Activated naive CD4-positive, alpha-beta T cell treated with anti-CD3 and anti-CD28 coated beads, Interleukin-2, amount 10 ng/mL, durations not matched to agents 7 days and 5 days (primary cell): ENCODE data around the gene DSE.
"Not testable (repeated sequence)": the region's sequence is repeated elsewhere in the genome, so short reads cannot be mapped to it uniquely, and the experiment has no call there.

Source experiments
- CTCF ChIA-PET: fragments of 350-600 bp; sonication (Branson Sonifier 250); formaldehyde crosslinking; loops from one replicate; lab custom pipeline; 2021; ENCODE audit warnings: antibody characterized with exemption; lab: Charles Lee
- DNase-seq: peaks from one replicate; pipeline ENCODE4 v3.0.0-alpha.2; 2020
- H3K27ac Mint-ChIP-seq: one replicate; pipeline ENCODE4 v1.8.0; 2021; ENCODE audit warnings: mild to moderate bottlenecking, moderate library complexity, mixed read lengths
- H3K27me3 Mint-ChIP-seq: one replicate; pipeline ENCODE4 v1.8.0; 2021; ENCODE audit warnings: mild to moderate bottlenecking, mixed read lengths
- H3K36me3 Mint-ChIP-seq: one replicate; pipeline ENCODE4 v1.8.0; 2021; ENCODE audit warnings: mixed read lengths
- H3K4me1 Mint-ChIP-seq: one replicate; pipeline ENCODE4 v1.8.0; 2021; ENCODE audit warnings: mixed read lengths
- H3K4me3 Mint-ChIP-seq: one replicate; pipeline ENCODE4 v1.8.0; 2021; ENCODE audit warnings: mild to moderate bottlenecking, moderate library complexity, mixed read lengths
- H3K9me3 Mint-ChIP-seq: one replicate; pipeline ENCODE4 v1.8.0; 2021; ENCODE audit warnings: mixed read lengths

The DSE gene

GRCh38 chr6:116340625-116341024 is 30.1 kb upstream of the DSE start:
- H3K36me3 Mint-ChIP-seq, H3K27ac Mint-ChIP-seq, DNase-seq, H3K4me1 Mint-ChIP-seq, CTCF ChIA-PET, H3K9me3 Mint-ChIP-seq, H3K4me3 Mint-ChIP-seq, H3K27me3 Mint-ChIP-seq: not testable (repeated sequence)

GRCh38 chr6:116349216-116349615 is 21.5 kb upstream of the DSE start:
- H3K9me3 Mint-ChIP-seq: no peaks in the 10 kb centered on the region
- DNase-seq: no peak
- no peaks in the 10 kb centered on the region for H3K27me3 Mint-ChIP-seq
- CTCF ChIA-PET: no interaction called here
- no peak overlapping the region for H3K27ac Mint-ChIP-seq
- no peaks in the 10 kb centered on the region for H3K4me1 Mint-ChIP-seq
- H3K36me3 Mint-ChIP-seq: no peaks in the 10 kb centered on the region
- no peak overlapping the region for H3K4me3 Mint-ChIP-seq

- DNase-seq: no peak
- H3K36me3 Mint-ChIP-seq: no peaks in the 10 kb centered on the region
- H3K27me3 Mint-ChIP-seq: no peaks in the 10 kb centered on the region
- no peak overlapping the region for H3K27ac Mint-ChIP-seq
- CTCF ChIA-PET: interaction anchor here (0.6 kb wide), 1 partner anchor 94 kb away, joined by 3 read pairs; no protein-coding TSS in a partner anchor
- no peaks in the 10 kb centered on the region for H3K4me1 Mint-ChIP-seq
- no peak overlapping the region for H3K4me3 Mint-ChIP-seq
- no peaks in the 10 kb centered on the region for H3K9me3 Mint-ChIP-seq
Observed at GRCh38 chr6:116351101-116351500, 19.6 kb upstream of the DSE start.

- Mint-ChIP-seq H3K9me3 (no peaks in the 10 kb centered on the region), H3K27me3 (no peaks in the 10 kb centered on the region), H3K36me3 (no peaks in the 10 kb centered on the region), H3K4me3 (no peak overlapping the region), H3K27ac (no peak overlapping the region), H3K4me1 (no peaks in the 10 kb centered on the region)
- DNase-seq: no peak
- CTCF ChIA-PET: no interaction called here
Observed at GRCh38 chr6:116352515-116353471, 18.0 kb upstream of the DSE start.

- no peaks in the 10 kb centered on the region for H3K4me1 Mint-ChIP-seq
- H3K4me3 Mint-ChIP-seq: no peak overlapping the region
- no peaks in the 10 kb centered on the region for H3K27me3 Mint-ChIP-seq
- H3K9me3 Mint-ChIP-seq: no peaks in the 10 kb centered on the region
- DNase-seq: no peak
- CTCF ChIA-PET: no interaction called here
- no peaks in the 10 kb centered on the region for H3K36me3 Mint-ChIP-seq
- no peak overlapping the region for H3K27ac Mint-ChIP-seq
Observed at GRCh38 chr6:116354236-116354635, 16.5 kb upstream of the DSE start.

GRCh38 chr6:116355796-116356195 is 15.0 kb upstream of the DSE start:
- Mint-ChIP-seq H3K9me3 (no peaks in the 10 kb centered on the region), H3K4me1 (no peaks in the 10 kb centered on the region), H3K36me3 (no peaks in the 10 kb centered on the region), H3K4me3 (no peak overlapping the region), H3K27me3 (no peaks in the 10 kb centered on the region), H3K27ac (no peak overlapping the region)
- CTCF ChIA-PET: interaction anchor here (0.5 to 0.7 kb wide), 2 partner anchors 68 to 427 kb away, joined by 3 read pairs; no protein-coding TSS in a partner anchor
- DNase-seq: no peak

- no peaks in the 10 kb centered on the region for H3K36me3 Mint-ChIP-seq
- H3K4me1 Mint-ChIP-seq: no peaks in the 10 kb centered on the region
- H3K27ac Mint-ChIP-seq: no peak overlapping the region
- no peak overlapping the region for H3K4me3 Mint-ChIP-seq
- no peaks in the 10 kb centered on the region for H3K27me3 Mint-ChIP-seq
- H3K9me3 Mint-ChIP-seq: no peaks in the 10 kb centered on the region
- no peak for DNase-seq
- CTCF ChIA-PET: interaction anchor here (1.7 kb wide), 1 partner anchor 173 kb away, joined by 3 read pairs; no protein-coding TSS in a partner anchor
Observed at GRCh38 chr6:116359131-116359530, 11.6 kb upstream of the DSE start.

GRCh38 chr6:116359835-116360234 is 10.9 kb upstream of the DSE start:
- Mint-ChIP-seq H3K27ac (no peak overlapping the region), H3K36me3 (no peaks in the 10 kb centered on the region), H3K4me1 (no peaks in the 10 kb centered on the region), H3K27me3 (no peaks in the 10 kb centered on the region), H3K4me3 (no peak overlapping the region), H3K9me3 (no peaks in the 10 kb centered on the region)
- DNase-seq: no peak
- CTCF ChIA-PET: no interaction called here

- no peaks in the 10 kb centered on the region for H3K4me1 Mint-ChIP-seq
- H3K27me3 Mint-ChIP-seq: peaks cover 5% of the 10 kb centered on the region
- no peaks in the 10 kb centered on the region for H3K9me3 Mint-ChIP-seq
- no peak overlapping the region for H3K4me3 Mint-ChIP-seq
- no peak overlapping the region for H3K27ac Mint-ChIP-seq
- no peak for DNase-seq
- CTCF ChIA-PET: interaction anchor here (0.6 kb wide), 1 partner anchor 1781 kb away, joined by 3 read pairs; no protein-coding TSS in a partner anchor
- H3K36me3 Mint-ChIP-seq: no peaks in the 10 kb centered on the region
Observed at GRCh38 chr6:116362276-116362675, 8.5 kb upstream of the DSE start.

- no peak overlapping the region for H3K27ac Mint-ChIP-seq
- no peaks in the 10 kb centered on the region for H3K36me3 Mint-ChIP-seq
- DNase-seq: no peak
- no peak overlapping the region for H3K4me3 Mint-ChIP-seq
- no peaks in the 10 kb centered on the region for H3K9me3 Mint-ChIP-seq
- H3K27me3 Mint-ChIP-seq: peaks cover 5% of the 10 kb centered on the region
- no peaks in the 10 kb centered on the region for H3K4me1 Mint-ChIP-seq
- CTCF ChIA-PET: no interaction called here
Observed at GRCh38 chr6:116363759-116364158, 7.0 kb upstream of the DSE start.

GRCh38 chr6:116364321-116364720 is 6.4 kb upstream of the DSE start:
- CTCF ChIA-PET: no interaction called here
- peaks cover under 1% of the 10 kb centered on the region for H3K4me1 Mint-ChIP-seq
- H3K27ac Mint-ChIP-seq: no peak overlapping the region
- H3K9me3 Mint-ChIP-seq: no peaks in the 10 kb centered on the region
- no peak overlapping the region for H3K4me3 Mint-ChIP-seq
- no peak for DNase-seq
- peaks cover 7% of the 10 kb centered on the region for H3K27me3 Mint-ChIP-seq
- no peaks in the 10 kb centered on the region for H3K36me3 Mint-ChIP-seq

- H3K9me3 Mint-ChIP-seq: no peaks in the 10 kb centered on the region
- DNase-seq: no peak
Observed at GRCh38 chr6:116365743-116366142, 5.0 kb upstream of the DSE start.

GRCh38 chr6:116366740-116367275 is 3.9 kb upstream of the DSE start:
- CTCF ChIA-PET: interaction anchor here (1.8 kb wide), 1 partner anchor 194 kb away, joined by 4 read pairs; no protein-coding TSS in a partner anchor
- no peaks in the 10 kb centered on the region for H3K36me3 Mint-ChIP-seq
- no peak overlapping the region for H3K4me3 Mint-ChIP-seq
- H3K27ac Mint-ChIP-seq: no peak overlapping the region
- peaks cover 32% of the 10 kb centered on the region for H3K27me3 Mint-ChIP-seq
- no peaks in the 10 kb centered on the region for H3K9me3 Mint-ChIP-seq
- no peak for DNase-seq
- H3K4me1 Mint-ChIP-seq: peaks cover 19% of the 10 kb centered on the region

More at GRCh38 chr6:116365743-116366142, 5.0 kb upstream of the DSE start:
- CTCF ChIA-PET: no interaction called here
- Mint-ChIP-seq H3K27me3 (peaks cover 21% of the 10 kb centered on the region), H3K36me3 (no peaks in the 10 kb centered on the region), H3K4me1 (peaks cover 12% of the 10 kb centered on the region), H3K4me3 (no peak overlapping the region), H3K27ac (no peak overlapping the region)

- H3K9me3 Mint-ChIP-seq: no peaks in the 10 kb centered on the region
- CTCF ChIA-PET: no interaction called here
- H3K27me3 Mint-ChIP-seq: peaks cover 54% of the 10 kb centered on the region
- no peaks in the 10 kb centered on the region for H3K36me3 Mint-ChIP-seq
- peak overlapping the region; percentile 76 for H3K4me3 Mint-ChIP-seq
- H3K27ac Mint-ChIP-seq: no peak overlapping the region
- H3K4me1 Mint-ChIP-seq: peaks cover 20% of the 10 kb centered on the region
- no peak for DNase-seq
Observed at GRCh38 chr6:116369540-116369939, 1.2 kb upstream of the DSE start.
